ENCODE data around the gene PDE3B.
"Not testable (repeated sequence)": the region's sequence is repeated elsewhere in the genome, so short reads cannot be mapped to it uniquely, and the experiment has no call there.

PDE3B gene

GRCh38 chr11:14819596-14819995 is 176.0 kb downstream of the PDE3B start:
- DNase-seq: no peak

GRCh38 chr11:14821031-14821430 is 177.4 kb downstream of the PDE3B start:
- no peak for DNase-seq

DNA sequence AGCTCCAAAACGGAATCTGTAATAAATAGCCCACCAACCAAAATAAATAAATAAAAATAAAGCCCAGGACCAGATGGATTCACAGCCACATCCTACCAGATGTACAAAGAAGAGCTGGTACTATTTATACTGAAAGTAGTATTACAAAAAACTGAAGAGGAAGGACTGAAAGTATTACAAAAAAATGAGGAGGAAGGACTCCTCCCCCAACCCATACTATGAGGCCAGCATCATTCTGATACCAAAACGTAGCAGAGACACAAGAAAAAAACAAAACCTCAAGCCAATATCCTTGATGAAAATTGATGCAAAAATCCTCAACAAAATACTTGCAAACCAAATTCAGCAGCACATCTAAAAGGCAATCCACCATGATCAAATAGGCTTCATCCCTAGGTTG is 183.0 kb downstream of the PDE3B start:
- DNase-seq: no peak

- DNase-seq: no peak
These were observed 192.2 kb downstream of the PDE3B start for GRCh38 chr11:14835496-14836492.

DNA sequence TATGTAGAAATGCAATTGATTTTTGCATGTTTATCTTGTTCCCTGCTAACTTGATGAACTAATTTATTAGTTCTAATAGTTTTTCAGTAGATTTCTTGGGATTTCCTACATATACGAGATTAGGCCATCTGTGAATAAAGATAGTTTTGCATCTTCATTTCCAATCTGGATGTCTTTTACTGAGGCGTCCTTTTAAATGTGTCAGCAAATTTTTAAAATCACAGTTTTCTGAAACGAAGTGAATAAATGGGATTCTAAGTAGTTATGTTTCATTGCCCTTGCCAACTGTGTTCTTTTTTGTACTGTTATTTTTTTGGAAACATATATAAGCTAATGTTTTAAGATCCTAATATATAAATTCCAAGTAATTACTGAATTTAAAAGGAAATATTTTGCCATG is 198.4 kb downstream of the PDE3B start:
- no peak for DNase-seq

DNA sequence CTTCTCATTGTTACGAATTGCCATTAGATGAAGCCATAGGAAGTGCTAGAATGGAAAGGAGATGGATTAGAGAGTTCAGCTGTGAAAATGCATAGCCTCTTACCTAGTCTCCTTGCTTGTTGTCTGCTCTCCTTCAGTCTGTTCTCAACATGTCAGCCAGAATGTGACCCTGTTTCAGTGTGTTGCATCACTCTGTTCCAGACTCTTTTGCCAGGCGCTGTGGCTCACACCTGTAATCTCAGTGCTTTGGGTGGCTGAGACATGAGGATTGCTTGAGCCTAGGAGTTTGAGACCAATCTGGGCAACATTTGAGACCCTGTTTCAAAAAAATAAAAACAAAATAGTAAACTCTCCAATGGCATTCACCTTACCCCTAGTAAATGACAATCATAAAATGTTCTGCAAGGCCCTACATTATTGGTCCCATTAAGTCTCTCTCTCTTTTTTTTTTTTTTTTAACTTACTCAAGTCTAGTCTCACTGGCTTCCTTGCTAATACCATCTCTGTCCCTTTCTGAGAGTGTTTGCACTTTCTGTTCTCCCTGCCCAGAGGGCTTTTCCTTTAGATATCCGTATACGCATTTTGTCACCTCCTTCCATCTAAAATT is 209.1 kb downstream of the PDE3B start:
- no peak for DNase-seq

- no peak for DNase-seq
These were observed 210.5 kb downstream of the PDE3B start for GRCh38 chr11:14854057-14854456.

GRCh38 chr11:14855890-14856289 is 212.3 kb downstream of the PDE3B start:
- DNase-seq: no peak

- DNase-seq: no peak
These were observed 214.0 kb downstream of the PDE3B start for GRCh38 chr11:14857621-14858020.

GRCh38 chr11:14858404-14858803 is 214.8 kb downstream of the PDE3B start:
- no peak for DNase-seq

DNA sequence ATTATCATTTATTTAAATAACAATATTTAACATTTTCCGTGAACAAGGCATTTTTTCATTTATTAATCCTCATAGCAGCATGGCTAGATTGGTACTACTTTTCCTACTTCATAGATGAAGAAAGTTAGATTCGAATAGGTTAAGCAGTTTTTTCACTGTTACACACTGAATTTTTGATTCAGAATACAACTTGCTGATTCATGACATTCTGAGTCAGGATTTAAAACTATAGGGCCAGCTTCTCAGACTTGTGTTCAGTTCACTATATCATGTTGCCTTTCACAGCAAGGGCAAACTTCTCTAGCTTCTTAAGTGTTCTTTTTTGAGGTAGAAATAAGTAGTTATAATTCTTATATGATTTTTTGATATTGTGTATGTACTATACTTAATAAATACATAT is 216.9 kb downstream of the PDE3B start:
- no peak for DNase-seq

DNA sequence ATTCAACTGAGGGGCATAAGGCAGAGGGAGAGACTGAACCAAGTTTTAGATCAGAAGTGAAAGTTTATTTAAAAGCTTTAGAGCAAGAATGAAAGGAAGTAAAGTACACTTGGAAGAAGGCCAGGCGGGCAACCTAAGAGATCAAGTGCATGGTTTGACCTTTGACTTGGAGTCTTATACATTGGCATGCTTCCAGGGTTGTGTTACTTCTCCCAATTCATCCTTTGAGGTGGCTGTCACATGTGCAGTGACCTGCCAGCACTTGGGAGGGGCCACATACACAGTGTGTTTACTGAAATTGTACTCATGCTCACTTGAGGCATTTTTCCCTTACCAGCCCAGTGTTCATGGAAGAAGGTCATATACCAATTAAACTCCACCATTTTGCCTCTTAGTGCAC is 218.1 kb downstream of the PDE3B start:
- no peak for DNase-seq

- DNase-seq: not testable (repeated sequence)
These were observed 220.2 kb downstream of the PDE3B start for GRCh38 chr11:14863775-14864174.

GRCh38 chr11:14872032-14872431 is 228.4 kb downstream of the PDE3B start:
- DNase-seq: no peak

DNA sequence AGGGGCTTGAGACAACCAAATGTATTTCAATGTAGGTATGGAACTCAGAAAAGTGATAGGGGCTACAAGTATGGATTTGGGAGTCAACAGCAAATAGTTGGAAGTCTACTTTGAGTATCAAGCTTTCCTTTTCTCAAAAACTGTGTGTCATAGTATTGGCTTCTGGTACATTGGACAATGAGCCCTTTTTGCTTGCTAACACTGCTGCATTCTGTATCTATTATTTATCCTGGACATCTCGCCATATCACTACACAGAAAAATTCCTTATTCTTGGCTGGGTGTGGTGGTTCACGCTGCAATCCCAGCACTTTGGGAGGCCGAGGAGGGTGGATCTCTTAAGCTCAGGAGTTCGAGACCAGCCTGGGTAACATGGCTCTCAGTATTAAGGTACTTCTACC is 230.0 kb downstream of the PDE3B start:
- no peak for DNase-seq

DNA sequence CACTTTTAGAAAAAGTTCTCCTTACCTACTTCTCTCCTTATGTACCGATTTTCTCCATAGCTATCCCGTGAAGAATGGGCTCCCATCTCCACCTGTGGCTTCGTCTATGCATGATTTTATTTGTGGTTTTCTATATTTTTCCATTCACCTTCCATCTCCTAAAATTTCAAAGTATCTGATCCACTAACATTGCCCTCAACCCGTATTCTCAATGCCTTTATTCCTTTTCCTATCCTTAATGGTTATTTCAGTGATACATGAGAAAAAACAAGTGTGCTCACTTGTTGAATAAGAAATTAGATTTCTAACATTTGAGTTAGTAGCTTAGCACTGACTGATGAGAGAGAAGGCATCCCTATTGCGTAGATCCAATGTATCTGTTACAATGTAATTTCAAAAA is 231.6 kb downstream of the PDE3B start:
- no peak for DNase-seq

DNA sequence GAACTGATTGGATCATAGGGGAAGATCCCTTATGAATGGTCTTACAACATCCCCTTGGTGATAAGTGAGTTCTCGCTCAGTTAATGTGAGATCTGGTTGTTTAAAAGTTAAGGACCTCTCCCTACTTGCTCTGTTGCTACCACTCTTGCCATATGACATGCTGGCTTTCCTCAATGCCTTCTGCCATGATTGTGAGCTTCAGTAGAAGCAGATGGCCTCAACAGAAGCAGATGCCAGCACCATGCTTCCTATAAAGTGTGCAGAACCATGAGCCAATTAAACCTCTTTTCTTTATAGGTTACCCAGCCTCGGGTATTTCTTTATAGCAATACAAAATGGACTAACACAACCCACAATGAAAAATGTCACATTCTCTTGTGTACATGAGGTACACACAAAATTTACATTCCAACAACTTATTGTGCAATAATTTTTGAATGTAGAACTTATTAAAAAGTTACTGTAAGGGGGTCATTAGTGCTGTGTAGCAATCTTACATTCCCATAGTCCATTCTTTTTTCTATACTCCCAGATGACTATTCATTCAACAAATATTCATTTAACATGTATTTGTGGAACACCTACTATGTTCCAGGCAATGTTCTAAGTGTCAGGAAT is 238.1 kb downstream of the PDE3B start:
- DNase-seq: no peak

DNA sequence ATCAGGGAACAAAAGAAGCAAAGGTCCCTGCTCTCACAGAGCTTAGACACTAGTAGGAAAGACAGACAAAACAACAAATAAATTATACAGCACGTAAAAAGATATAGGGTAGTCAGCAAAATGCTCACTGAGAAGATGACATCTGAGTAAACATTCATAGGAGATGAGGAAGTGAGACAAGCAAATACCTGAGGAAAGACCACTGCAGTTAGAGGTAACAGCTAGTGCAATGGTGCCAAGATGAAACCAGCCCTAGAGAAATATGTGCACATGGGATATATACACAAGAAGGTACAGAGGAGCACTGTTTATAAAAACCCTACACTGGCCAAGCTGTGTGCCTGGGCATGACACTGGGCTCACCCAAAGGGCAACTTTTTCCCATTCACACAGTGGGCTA is 238.6 kb downstream of the PDE3B start:
- no peak for DNase-seq

DNA sequence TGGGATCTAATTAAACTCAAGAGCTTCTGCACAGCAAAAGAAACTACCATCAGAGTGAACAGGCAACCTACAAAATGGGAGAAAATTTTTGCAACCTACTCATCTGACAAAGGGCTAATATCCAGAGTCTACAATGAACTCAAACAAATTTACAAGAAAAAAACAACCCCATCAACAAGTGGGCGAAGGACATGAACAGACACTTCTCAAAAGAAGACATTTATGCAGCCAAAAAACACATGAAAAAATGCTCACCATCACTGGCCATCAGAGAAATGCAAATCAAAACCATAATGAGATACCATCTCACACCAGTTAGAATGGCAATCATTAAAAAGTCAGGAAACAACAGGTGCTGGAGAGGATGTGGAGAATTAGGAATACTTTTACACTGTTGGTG is 240.1 kb downstream of the PDE3B start:
- DNase-seq: not testable (repeated sequence)

- DNase-seq: no peak
These were observed 241.2 kb downstream of the PDE3B start for GRCh38 chr11:14884667-14885273.

DNA sequence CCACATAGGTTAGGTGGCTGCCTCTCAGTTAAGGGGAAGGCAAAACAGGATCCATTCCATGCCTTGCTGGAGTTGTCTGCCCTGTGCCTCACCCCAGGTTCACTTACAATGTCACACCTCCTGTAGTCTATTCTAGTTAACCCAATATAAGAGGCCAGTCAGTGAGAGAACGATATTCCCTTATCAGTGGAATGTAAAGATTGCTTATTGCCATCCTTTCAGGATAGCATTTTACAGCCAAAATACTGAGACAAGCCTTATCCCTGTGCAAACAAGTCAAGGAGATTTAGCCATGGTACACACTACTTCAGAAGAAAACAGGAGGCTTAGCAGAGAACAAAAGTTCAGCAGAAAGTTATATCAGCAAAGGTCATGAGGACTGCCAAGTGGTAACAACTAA is 242.9 kb downstream of the PDE3B start:
- DNase-seq: no peak

- DNase-seq: peak; percentile 80
These were observed 247.8 kb downstream of the PDE3B start for GRCh38 chr11:14891143-14892035.
